ENCODE data around the gene OPCML.

- TF ChIP-seq CTCF (conservative IDR thresholded peaks at IDR 0.05; ENCODE audit: low read depth in 2 of 2) (no peak), EZH2 (IDR thresholded peaks at IDR 0.05; ENCODE audit: low read depth, unreplicated experiment) (no peak), ZNF331 (CRISPR knock-in tag; IDR thresholded peaks at IDR 0.05; ENCODE audit: low read depth) (no peak), CREB1 (CRISPR knock-in tag; IDR thresholded peaks at IDR 0.05; ENCODE audit: low read depth) (no peak), NANOG (IDR thresholded peaks at IDR 0.05; ENCODE audit: borderline replicate concordance) (no peak), ETS1 (IDR thresholded peaks at IDR 0.05) (no peak), EZH2phosphoT487 (IDR thresholded peaks at IDR 0.05; ENCODE audit: unreplicated experiment) (no peak)
- TF ChIP-seq, protein P1, sequence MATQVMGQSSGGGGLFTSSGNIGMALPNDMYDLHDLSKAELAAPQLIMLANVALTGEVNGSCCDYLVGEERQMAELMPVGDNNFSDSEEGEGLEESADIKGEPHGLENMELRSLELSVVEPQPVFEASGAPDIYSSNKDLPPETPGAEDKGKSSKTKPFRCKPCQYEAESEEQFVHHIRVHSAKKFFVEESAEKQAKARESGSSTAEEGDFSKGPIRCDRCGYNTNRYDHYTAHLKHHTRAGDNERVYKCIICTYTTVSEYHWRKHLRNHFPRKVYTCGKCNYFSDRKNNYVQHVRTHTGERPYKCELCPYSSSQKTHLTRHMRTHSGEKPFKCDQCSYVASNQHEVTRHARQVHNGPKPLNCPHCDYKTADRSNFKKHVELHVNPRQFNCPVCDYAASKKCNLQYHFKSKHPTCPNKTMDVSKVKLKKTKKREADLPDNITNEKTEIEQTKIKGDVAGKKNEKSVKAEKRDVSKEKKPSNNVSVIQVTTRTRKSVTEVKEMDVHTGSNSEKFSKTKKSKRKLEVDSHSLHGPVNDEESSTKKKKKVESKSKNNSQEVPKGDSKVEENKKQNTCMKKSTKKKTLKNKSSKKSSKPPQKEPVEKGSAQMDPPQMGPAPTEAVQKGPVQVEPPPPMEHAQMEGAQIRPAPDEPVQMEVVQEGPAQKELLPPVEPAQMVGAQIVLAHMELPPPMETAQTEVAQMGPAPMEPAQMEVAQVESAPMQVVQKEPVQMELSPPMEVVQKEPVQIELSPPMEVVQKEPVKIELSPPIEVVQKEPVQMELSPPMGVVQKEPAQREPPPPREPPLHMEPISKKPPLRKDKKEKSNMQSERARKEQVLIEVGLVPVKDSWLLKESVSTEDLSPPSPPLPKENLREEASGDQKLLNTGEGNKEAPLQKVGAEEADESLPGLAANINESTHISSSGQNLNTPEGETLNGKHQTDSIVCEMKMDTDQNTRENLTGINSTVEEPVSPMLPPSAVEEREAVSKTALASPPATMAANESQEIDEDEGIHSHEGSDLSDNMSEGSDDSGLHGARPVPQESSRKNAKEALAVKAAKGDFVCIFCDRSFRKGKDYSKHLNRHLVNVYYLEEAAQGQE (IDR thresholded peaks at IDR 0.05; ENCODE audit: unreplicated experiment): no peak
Measured at GRCh38 chr11:133506023-133506422, 26.3 kb downstream of the OPCML start.

Measured in GM23338 (cell line).